ENCODE measurements around the gene SLC16A12. TPM values are rescaled to one million over a fixed set of nuclear protein-coding genes. Genes with fewer than 3 reads are reported as not detected.

Gene SLC16A12
- total and polyA plus RNA-seq, 2 experiments from 2014 or later = 5.7 to 5.9 TPM

DNA sequence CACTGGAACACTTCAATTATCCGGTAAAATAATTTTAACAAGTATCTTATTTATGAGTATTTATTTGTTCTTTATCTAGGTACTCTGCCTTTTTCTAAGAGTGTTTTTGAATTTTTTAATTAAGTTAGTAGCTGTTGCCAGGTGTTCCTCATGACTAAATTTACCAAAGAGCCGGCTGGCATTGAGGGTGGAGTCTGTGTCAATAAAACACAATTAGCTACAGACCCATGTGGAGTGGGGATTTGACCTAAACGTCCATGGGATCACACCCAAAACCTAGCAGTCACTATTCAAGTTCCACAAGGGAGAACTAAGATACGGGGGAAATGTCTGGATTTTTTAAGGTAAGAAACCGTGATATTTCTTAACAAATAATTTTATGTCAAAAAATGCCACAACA is 9.8 kb downstream of the SLC16A12 start:
- H3K4me3 ChIP-seq = no peak overlapping the region
- no peaks in the 10 kb centered on the region for H3K9me2 ChIP-seq (replicated peaks; ENCODE audit: insufficient read depth)
- H3K27ac ChIP-seq = no peak overlapping the region
- H3K79me2 ChIP-seq = no peaks in the 10 kb centered on the region
- H3K9me3 ChIP-seq (ENCODE audit: low read depth) = no peaks in the 10 kb centered on the region
- WGBS (ENCODE audit: low lambda C conversion rate, missing lambda C conversion rate) = 68% methylated on average over 5 of the region's 5 CpGs
- H3K27me3 ChIP-seq = no peaks in the 10 kb centered on the region
- no peaks in the 10 kb centered on the region for H4K20me1 ChIP-seq (ENCODE audit: insufficient read depth, poor library complexity, severe bottlenecking)
- H3K4me1 ChIP-seq (ENCODE audit: insufficient read depth) = no peaks in the 10 kb centered on the region
- H3K36me3 ChIP-seq (replicated peaks; ENCODE audit: insufficient read depth, low read depth) = no peaks in the 10 kb centered on the region
- H2AFZ ChIP-seq = no peak overlapping the region
- no peak for DNase-seq (ENCODE audit: low spot score)
- TF ChIP-seq CTCF (IDR thresholded peaks at IDR 0.05; ENCODE audit: poor library complexity) = no peak
- no peak for TF ChIP-seq EZH2 (IDR thresholded peaks at IDR 0.05; ENCODE audit: borderline replicate concordance)
- no peak for TF ChIP-seq EZH2phosphoT487 (IDR thresholded peaks at IDR 0.05; ENCODE audit: low read depth, severe bottlenecking, unreplicated experiment)
- H3K4me2 ChIP-seq = no peak overlapping the region

GRCh38 chr10:89524279-89524678 is 11.1 kb downstream of the SLC16A12 start:
- Histone ChIP-seq H3K36me3 (replicated peaks; ENCODE audit: insufficient read depth, low read depth) (no peaks in the 10 kb centered on the region), H3K9me2 (replicated peaks; ENCODE audit: insufficient read depth) (no peaks in the 10 kb centered on the region), H3K4me1 (ENCODE audit: insufficient read depth) (no peaks in the 10 kb centered on the region), H3K27ac (no peak overlapping the region), H3K9me3 (ENCODE audit: low read depth) (no peaks in the 10 kb centered on the region), H3K4me2 (no peak overlapping the region), H3K4me3 (no peak overlapping the region), H3K79me2 (no peaks in the 10 kb centered on the region), H3K27me3 (no peaks in the 10 kb centered on the region), H4K20me1 (ENCODE audit: insufficient read depth, poor library complexity, severe bottlenecking) (no peaks in the 10 kb centered on the region), H2AFZ (no peak overlapping the region)
- 90% methylated on average over 7 of the region's 7 CpGs for WGBS (ENCODE audit: low lambda C conversion rate, missing lambda C conversion rate)
- no peak for DNase-seq (ENCODE audit: low spot score)
- TF ChIP-seq CTCF (IDR thresholded peaks at IDR 0.05; ENCODE audit: poor library complexity) = no peak
- no peak for TF ChIP-seq EZH2phosphoT487 (IDR thresholded peaks at IDR 0.05; ENCODE audit: low read depth, severe bottlenecking, unreplicated experiment)
- no peak for TF ChIP-seq EZH2 (IDR thresholded peaks at IDR 0.05; ENCODE audit: borderline replicate concordance)

DNA sequence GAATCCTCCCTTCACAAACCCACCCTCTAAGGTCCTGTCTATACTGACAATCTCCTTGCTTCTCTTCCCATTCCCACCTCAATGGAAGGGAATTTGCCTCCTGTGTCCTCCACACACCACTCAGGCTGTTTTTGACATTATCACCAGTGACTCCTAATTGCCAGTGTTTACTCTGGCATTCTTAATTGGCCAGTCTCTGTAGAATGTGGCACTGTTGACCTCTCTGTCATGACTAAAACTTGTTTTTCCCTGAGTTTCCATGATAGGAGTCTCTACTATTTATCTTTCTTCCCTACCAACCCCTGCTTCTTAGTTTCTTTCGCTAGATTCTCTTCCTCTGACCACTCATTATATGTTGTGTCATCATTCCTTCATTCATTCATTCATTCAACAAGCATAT is 12.1 kb downstream of the SLC16A12 start:
- Histone ChIP-seq H3K9me3 (ENCODE audit: low read depth) (no peaks in the 10 kb centered on the region), H3K4me3 (no peak overlapping the region), H2AFZ (no peak overlapping the region), H3K27ac (peak overlapping the region; percentile 10), H3K4me2 (no peak overlapping the region), H3K9me2 (replicated peaks; ENCODE audit: insufficient read depth) (no peaks in the 10 kb centered on the region), H4K20me1 (ENCODE audit: insufficient read depth, poor library complexity, severe bottlenecking) (no peaks in the 10 kb centered on the region), H3K4me1 (ENCODE audit: insufficient read depth) (no peaks in the 10 kb centered on the region), H3K79me2 (no peaks in the 10 kb centered on the region), H3K36me3 (replicated peaks; ENCODE audit: insufficient read depth, low read depth) (no peaks in the 10 kb centered on the region), H3K27me3 (no peaks in the 10 kb centered on the region)
- WGBS (ENCODE audit: low lambda C conversion rate, missing lambda C conversion rate) = 93% methylated on average over 1 of the region's 1 CpG
- no peak for TF ChIP-seq EZH2 (IDR thresholded peaks at IDR 0.05; ENCODE audit: borderline replicate concordance)
- TF ChIP-seq CTCF (IDR thresholded peaks at IDR 0.05; ENCODE audit: poor library complexity) = no peak
- no peak for TF ChIP-seq EZH2phosphoT487 (IDR thresholded peaks at IDR 0.05; ENCODE audit: low read depth, severe bottlenecking, unreplicated experiment)
- no peak for DNase-seq (ENCODE audit: low spot score)

DNA sequence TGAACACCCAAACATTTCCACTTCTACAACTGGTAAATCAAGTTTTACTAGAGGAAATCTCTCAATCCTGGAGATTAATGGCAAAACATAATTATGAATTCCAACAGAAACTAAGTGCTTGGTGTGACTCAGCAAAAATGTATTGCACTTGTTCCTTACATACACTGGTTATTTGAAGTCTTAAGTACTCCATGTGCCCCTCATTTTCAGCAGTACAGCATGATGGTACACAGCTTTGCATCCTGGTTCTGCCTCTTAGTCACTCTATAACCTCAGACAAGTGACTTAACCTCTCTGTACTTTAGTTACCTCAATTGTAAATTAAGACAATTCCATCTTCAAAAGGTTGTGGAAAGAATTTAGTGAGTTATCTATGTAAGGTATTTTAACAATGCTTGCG is 12.9 kb downstream of the SLC16A12 start:
- no peak overlapping the region for H3K4me3 ChIP-seq
- no peak overlapping the region for H2AFZ ChIP-seq
- no peak overlapping the region for H3K4me2 ChIP-seq
- no peaks in the 10 kb centered on the region for H4K20me1 ChIP-seq (ENCODE audit: insufficient read depth, poor library complexity, severe bottlenecking)
- TF ChIP-seq EZH2phosphoT487 (IDR thresholded peaks at IDR 0.05; ENCODE audit: low read depth, severe bottlenecking, unreplicated experiment) (no peak), CTCF (IDR thresholded peaks at IDR 0.05; ENCODE audit: poor library complexity) (no peak), EZH2 (IDR thresholded peaks at IDR 0.05; ENCODE audit: borderline replicate concordance) (no peak)
- H3K36me3 ChIP-seq (replicated peaks; ENCODE audit: insufficient read depth, low read depth) = no peaks in the 10 kb centered on the region
- no peaks in the 10 kb centered on the region for H3K27me3 ChIP-seq
- H3K9me2 ChIP-seq (replicated peaks; ENCODE audit: insufficient read depth) = no peaks in the 10 kb centered on the region
- H3K9me3 ChIP-seq (ENCODE audit: low read depth) = no peaks in the 10 kb centered on the region
- no peaks in the 10 kb centered on the region for H3K79me2 ChIP-seq
- H3K27ac ChIP-seq = peak overlapping the region; percentile 10
- no peaks in the 10 kb centered on the region for H3K4me1 ChIP-seq (ENCODE audit: insufficient read depth)
- peak; percentile 20 for DNase-seq (ENCODE audit: low spot score)
- 87% methylated on average over 1 of the region's 1 CpG for WGBS (ENCODE audit: low lambda C conversion rate, missing lambda C conversion rate)

Measured in hepatocyte (in vitro differentiated cells).